Stimulated activated naive CD8-positive, alpha-beta T cell treated with anti-CD3 and anti-CD28 coated beads, Interleukin-15, Interleukin-2, amounts not matched to agents 100 ng/mL and 50 ng/mL, for 24 hours (primary cell): ENCODE results near the gene TAP2.

ENCODE experiments used
- H3K27ac Mint-ChIP-seq: one replicate; pipeline ENCODE4 v1.8.0; 2021; ENCODE audit warnings: mild to moderate bottlenecking, mixed read lengths
- H3K27me3 Mint-ChIP-seq: one replicate; pipeline ENCODE4 v1.8.0; 2021; ENCODE audit warnings: mixed read lengths
- H3K36me3 Mint-ChIP-seq: one replicate; pipeline ENCODE4 v1.8.0; 2021; ENCODE audit warnings: low read depth, mixed read lengths
- H3K4me1 Mint-ChIP-seq: one replicate; pipeline ENCODE4 v1.8.0; 2021; ENCODE audit warnings: low read depth, mixed read lengths
- H3K4me3 Mint-ChIP-seq: one replicate; pipeline ENCODE4 v1.8.0; 2021; ENCODE audit warnings: mild to moderate bottlenecking, mixed read lengths
- H3K9me3 Mint-ChIP-seq: one replicate; pipeline ENCODE4 v1.8.0; 2021; ENCODE audit warnings: mixed read lengths

The TAP2 gene

DNA sequence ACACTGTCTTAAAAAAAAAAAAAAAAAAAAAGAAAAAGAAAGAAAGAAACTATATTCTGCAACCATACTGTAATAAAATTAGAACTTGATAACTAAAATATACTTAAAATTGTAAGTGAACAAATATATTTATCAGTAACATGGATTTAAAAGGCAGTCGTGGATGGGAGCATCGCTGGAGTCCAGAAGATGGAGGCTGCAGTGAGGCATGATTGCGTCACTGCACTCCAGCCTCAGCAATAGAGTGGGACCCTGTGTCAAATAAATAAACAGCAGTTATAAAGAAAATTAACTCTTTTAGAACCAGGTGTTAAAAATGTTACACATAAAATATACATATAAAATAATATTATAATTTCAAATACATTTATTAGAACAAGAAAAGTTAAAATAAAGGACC, 24.2 kb upstream of the TAP2 start:
- H3K9me3 Mint-ChIP-seq = no peaks in the 10 kb centered on the region
- H3K4me3 Mint-ChIP-seq = no peak overlapping the region
- peaks cover 61% of the 10 kb centered on the region for H3K4me1 Mint-ChIP-seq
- peaks cover 49% of the 10 kb centered on the region for H3K36me3 Mint-ChIP-seq
- H3K27me3 Mint-ChIP-seq = no peaks in the 10 kb centered on the region
- no peak overlapping the region for H3K27ac Mint-ChIP-seq

DNA sequence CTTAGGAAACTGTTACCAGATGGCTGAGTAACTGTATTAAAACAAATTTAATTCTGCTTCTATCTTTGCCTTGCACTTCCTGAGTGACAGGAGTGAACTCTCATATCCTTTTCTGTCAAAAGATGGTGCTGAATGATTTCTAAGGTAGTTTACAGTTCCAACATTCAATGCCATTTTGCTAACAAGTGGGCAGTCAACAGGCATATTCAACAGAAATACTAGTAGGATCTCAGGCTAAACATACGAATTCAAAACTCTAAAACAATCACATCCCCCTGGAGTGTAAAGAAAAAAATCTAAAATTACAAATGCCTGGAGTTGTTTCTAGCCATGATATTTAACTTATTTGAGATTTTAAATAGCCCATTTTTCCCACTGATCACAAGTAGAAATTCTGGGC, 22.1 kb upstream of the TAP2 start:
- Mint-ChIP-seq H3K4me3 (no peak overlapping the region), H3K27ac (peak overlapping the region; percentile 69), H3K4me1 (peaks cover 61% of the 10 kb centered on the region), H3K27me3 (no peaks in the 10 kb centered on the region), H3K36me3 (peaks cover 67% of the 10 kb centered on the region), H3K9me3 (no peaks in the 10 kb centered on the region)

DNA sequence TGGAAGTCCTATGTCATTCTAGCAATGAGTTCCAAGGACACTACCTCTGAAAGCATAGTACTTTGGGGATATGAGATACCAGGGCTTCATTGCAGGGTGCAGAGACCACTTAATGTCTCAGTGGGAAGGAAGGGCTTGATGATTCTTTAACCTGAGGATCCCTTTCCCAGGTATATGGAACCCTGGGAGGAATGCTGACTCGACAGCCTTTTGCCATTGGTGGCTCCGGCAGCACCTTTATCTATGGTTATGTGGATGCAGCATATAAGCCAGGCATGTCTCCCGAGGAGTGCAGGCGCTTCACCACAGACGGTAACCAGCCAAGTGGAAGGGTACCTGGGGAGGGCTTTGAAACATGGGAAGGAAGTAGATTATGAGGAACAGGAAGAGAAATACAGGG, 19.7 kb upstream of the TAP2 start:
- Mint-ChIP-seq H3K27me3 (no peaks in the 10 kb centered on the region), H3K9me3 (no peaks in the 10 kb centered on the region), H3K36me3 (peaks cover 63% of the 10 kb centered on the region), H3K4me3 (peak overlapping the region; percentile 55), H3K4me1 (peaks cover 59% of the 10 kb centered on the region), H3K27ac (peak overlapping the region; percentile 79)

DNA sequence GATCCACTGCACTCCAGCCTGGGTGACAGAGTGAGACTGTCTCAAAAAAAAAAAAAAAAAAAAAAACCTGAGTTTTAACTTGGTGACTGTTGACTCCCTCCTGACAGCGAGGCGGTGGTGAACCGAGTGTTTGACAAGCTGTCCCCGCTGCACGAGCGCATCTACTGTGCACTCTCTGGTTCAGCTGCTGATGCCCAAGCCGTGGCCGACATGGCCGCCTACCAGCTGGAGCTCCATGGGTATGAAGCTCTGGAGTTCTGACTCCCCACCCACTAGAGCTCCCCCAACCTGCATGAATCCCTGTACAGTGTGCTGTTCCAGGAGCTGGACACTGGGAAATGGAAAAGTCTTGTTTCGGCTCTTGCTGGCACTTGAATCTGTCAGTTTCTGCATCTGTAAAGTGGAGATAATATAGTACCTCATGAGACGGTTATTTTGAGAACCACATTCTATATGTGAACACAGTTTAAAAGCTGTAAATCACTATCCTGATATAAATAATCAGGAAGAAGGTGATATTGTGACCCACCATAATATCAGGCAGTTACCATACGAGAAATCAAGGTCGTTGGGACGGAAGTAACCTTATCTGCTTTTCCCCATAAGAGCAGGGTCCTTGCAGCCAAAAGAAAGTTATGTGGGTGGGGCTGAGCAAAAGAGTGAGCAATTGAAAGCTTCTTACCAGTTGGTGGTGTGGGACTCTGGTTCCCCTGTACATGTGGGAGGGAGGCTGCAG, 18.8 kb upstream of the TAP2 start:
- Mint-ChIP-seq H3K27ac (peak overlapping the region; percentile 79), H3K4me1 (peaks cover 59% of the 10 kb centered on the region), H3K4me3 (peak overlapping the region; percentile 55), H3K9me3 (no peaks in the 10 kb centered on the region), H3K36me3 (peaks cover 67% of the 10 kb centered on the region), H3K27me3 (no peaks in the 10 kb centered on the region)

DNA sequence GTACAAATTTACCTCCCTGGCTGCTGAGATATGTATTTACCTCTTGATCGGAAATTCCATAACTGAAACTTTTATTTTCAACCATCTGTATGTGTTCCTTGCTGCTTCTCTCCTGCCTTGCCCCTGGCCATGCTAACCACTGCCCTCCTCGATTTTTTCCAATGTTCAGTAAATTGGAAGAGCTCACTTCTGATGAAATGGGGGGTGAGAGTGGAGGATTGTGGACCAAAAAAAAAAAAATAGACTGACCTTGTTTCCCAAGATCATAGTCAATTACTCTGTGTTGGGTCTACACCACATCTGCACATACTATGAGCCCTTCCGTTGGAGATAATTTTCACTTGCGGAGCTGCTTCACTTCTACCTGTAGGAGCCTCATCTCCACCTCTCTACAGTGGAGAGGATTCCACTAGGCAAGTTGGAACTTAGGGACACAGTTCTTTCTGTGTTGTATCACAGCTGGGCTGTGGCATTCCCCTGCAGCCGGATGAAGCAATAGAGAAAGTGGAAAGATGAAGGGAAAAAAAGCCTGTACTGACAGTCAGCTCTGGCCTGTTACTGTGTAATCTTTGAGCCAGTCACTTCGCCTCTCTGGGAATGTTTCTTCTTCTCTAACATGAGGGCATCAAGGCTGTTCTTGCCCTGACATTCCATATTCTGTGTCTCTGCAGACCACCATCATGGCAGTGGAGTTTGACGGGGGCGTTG, 17.1 kb upstream of the TAP2 start:
- peaks cover 67% of the 10 kb centered on the region for H3K4me1 Mint-ChIP-seq
- peak overlapping the region; percentile 99 for H3K27ac Mint-ChIP-seq
- H3K4me3 Mint-ChIP-seq = peak overlapping the region; percentile 99
- peaks cover 74% of the 10 kb centered on the region for H3K36me3 Mint-ChIP-seq
- no peaks in the 10 kb centered on the region for H3K27me3 Mint-ChIP-seq
- H3K9me3 Mint-ChIP-seq = no peaks in the 10 kb centered on the region

DNA sequence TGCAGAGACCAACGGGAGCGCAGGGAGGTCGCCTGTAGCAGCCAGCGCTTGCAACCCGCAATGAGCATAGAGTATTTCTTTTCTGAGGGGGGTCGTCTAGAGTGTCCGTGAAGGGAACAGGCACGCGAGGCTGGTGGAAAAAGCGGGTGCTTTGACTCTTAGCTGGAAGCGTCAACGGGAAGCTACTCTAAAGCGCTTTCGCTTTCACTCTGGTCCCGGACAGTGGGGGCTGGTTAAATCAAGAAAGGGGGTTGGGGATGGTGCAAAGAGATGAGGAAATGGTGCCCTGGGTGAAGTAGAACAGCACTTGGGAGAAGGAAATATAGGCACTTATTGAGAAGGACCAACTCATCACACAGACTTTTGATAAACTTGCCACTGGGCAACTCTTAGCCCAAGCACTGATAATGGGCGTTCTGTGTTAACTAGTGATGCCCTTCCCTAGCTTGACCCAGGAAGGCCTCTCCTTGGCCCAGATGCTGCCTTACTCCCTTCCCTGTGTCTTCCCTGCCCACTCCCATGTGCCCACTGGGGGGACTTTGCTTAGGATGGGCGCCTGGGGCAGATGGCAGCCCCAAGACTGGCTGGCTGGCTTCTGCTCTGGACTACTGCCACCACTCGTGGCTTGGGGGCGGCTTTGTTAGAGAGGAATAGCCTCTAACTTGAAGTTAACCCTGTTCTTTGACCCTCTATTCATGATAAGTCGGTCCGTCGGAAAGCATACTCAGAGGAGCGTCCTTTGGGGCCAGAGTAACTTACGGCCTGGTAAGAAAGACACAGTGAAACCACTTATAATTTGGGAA, 16.0 kb upstream of the TAP2 start:
- Mint-ChIP-seq H3K27me3 (no peaks in the 10 kb centered on the region), H3K4me3 (peak overlapping the region; percentile 99), H3K9me3 (no peaks in the 10 kb centered on the region), H3K4me1 (peaks cover 70% of the 10 kb centered on the region), H3K36me3 (peaks cover 76% of the 10 kb centered on the region), H3K27ac (peak overlapping the region; percentile 99)

DNA sequence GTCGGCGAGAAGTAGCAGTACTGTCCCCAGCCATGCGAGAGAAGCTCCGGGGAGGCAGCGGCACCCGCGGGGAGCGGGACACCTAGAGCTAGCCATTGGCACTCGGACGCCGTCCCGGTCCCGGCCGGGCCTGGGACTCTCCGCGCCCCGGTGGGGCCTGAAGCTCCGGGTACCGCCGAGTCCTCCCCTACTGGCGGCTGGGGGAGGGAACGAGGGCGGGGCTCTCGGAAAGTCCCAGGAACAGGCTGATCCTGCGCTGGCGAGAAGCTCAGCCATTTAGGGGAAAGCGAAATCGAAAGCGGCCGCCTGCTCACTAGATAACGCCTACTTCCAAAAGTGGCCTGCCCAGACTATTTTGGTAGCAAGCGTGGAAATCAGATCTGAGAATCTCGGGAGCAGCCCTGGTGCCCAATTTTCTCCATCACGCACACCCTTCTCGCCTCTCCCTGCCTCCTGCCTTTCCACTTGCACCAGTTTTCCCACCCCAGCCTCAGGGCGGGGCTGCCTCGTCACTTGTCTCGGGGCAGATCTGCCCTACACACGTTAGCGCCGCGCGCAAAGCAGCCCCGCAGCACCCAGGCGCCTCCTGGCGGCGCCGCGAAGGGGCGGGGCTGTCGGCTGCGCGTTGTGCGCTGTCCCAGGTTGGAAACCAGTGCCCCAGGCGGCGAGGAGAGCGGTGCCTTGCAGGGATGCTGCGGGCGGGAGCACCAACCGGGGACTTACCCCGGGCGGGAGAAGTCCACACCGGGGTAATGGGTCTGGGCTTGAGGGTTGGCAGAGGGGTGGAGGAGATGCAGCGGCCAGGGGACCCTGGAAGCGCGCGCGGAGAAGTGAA, 15.2 kb upstream of the TAP2 start, which contains the start of the genes PSMB9 and TAP1:
PSMB9 (plus strand) TSS at position 652 of the 835 bp plus-strand sequence; CDS start at position 690, 38 bp downstream.
TAP1 (minus strand) TSS at position 164 of the 835 bp plus-strand sequence; CDS start at position 96, 68 bp downstream.
- peaks cover 75% of the 10 kb centered on the region for H3K36me3 Mint-ChIP-seq
- peak within 1 kb of the TSS; percentile 99 for H3K4me3 Mint-ChIP-seq
- H3K9me3 Mint-ChIP-seq = no peaks in the 10 kb centered on the region
- H3K27me3 Mint-ChIP-seq = no peaks in the 10 kb centered on the region
- H3K27ac Mint-ChIP-seq = peak within 1 kb of the TSS; percentile 99
- H3K4me1 Mint-ChIP-seq = peaks cover 68% of the 10 kb centered on the region

DNA sequence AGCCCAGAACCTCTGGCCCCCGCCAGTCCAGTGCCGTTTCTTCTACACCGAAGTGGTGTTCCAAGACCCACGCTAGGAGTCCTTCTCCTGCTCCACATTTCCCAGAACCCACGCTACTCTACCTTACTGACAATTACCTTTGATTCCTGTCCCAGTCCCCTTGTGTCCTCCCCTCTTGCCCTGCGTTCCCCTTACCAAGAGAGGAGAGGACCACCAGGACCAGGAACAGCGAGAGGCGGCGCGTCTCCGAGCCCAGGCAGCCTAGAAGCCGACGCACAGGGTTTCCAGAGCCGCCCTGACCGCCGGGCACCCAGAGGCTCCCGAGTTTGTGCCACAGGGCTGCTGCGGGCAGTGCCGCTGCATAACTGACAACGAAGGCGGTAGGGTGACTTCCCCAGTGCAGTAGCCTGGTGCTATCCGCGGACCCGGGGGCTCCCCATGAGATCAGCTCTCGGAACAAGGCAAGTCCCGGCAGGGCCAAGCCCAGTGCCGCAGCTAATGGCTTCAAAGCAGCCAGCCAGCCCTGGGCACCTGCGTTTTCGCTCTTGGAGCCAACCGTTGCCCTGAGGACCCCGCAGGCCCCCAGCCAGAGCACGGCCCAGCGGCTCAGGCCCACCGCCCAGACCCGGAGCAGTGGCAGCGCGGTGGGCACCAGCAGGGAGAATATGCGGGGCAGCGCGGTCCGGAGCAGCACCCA, 14.5 kb upstream of the TAP2 start:
- Mint-ChIP-seq H3K9me3 (no peaks in the 10 kb centered on the region), H3K4me1 (peaks cover 68% of the 10 kb centered on the region), H3K4me3 (peak overlapping the region; percentile 99), H3K27ac (peak overlapping the region; percentile 98), H3K27me3 (no peaks in the 10 kb centered on the region), H3K36me3 (peaks cover 75% of the 10 kb centered on the region)

DNA sequence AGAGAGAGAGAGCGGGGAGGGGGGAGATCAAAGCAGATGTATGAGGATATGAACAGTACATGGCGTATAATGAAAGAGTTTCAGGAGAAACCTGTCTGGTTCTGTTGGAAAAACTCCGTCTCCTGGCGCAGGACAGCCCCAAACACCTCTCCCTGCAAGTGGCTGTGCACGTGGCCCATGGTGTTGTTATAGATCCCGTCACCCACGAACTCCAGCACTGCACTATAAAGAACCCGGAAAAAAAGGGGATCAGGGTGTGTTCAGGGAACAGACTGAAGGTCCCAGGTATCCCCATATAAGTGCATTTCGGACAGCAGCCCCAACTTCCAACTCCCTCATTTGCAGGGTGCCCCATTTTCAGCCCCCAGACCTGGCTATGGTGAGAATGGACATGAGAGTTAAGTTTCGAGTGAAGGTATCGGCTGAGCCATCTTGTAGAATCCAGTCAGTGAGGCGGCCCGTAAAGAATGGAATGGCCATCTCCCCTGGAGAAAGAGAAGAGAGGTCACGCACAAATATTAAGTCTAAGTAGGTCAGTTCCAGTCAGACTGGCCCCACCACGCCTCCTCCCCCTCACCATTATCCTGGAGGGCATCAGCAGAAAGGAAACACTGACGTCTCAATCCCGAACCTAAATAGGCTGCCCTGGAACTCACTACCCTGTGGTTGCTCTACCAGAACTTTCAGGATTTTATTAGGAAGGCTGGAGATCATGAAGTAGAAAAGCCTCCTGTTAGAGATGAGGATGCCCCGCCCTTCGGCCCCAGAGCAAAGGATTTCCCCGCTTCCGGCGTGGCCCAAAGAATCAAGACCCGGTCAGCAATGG, 13.7 kb upstream of the TAP2 start:
- H3K4me1 Mint-ChIP-seq = peaks cover 68% of the 10 kb centered on the region
- H3K9me3 Mint-ChIP-seq = no peaks in the 10 kb centered on the region
- H3K27me3 Mint-ChIP-seq = no peaks in the 10 kb centered on the region
- peaks cover 75% of the 10 kb centered on the region for H3K36me3 Mint-ChIP-seq
- peak overlapping the region; percentile 98 for H3K27ac Mint-ChIP-seq
- H3K4me3 Mint-ChIP-seq = peak overlapping the region; percentile 99

DNA sequence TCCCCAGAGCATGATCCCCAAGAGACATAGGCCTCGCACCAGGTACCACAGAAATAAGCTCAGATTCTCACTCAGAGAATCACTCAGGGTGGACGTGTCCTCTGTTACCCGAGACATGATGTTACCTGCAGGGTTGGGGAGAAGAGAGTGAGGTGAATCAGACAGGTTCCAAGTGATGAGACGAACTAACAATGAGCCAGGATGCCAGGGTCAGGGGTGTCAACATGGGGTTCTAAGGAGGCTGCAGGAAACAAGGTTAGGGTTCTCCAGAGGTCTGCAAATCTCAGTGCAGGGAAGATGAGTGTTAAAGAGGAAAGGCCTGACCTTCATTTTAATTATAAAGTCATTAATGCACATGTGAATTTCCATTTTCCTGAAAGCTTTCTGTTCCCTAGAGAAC, 12.5 kb upstream of the TAP2 start:
- Mint-ChIP-seq H3K9me3 (no peaks in the 10 kb centered on the region), H3K4me3 (peak overlapping the region; percentile 99), H3K4me1 (peaks cover 68% of the 10 kb centered on the region), H3K36me3 (peaks cover 75% of the 10 kb centered on the region), H3K27ac (peak overlapping the region; percentile 98), H3K27me3 (no peaks in the 10 kb centered on the region)

DNA sequence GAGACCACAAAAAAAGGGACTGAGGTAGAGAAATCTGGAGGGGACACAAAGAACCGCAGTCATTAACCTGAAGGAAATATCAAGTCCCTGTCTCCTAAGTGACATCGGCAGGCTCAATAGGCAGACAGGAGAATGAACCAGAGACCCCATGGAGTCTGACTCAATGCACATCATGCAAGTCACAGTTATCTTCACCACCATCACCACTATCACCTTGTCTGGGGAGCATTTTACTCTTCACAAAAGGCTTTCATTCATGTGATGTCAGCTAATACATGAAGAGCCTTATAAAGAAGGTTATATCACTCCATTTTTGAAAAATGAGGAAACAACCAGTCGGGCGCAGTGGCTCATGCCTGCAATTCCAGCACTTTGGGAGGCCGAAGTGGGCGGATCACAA, 10.6 kb upstream of the TAP2 start:
- H3K27ac Mint-ChIP-seq = peak overlapping the region; percentile 61
- no peaks in the 10 kb centered on the region for H3K27me3 Mint-ChIP-seq
- H3K4me1 Mint-ChIP-seq = peaks cover 75% of the 10 kb centered on the region
- no peaks in the 10 kb centered on the region for H3K9me3 Mint-ChIP-seq
- H3K4me3 Mint-ChIP-seq = peak overlapping the region; percentile 99
- peaks cover 82% of the 10 kb centered on the region for H3K36me3 Mint-ChIP-seq

DNA sequence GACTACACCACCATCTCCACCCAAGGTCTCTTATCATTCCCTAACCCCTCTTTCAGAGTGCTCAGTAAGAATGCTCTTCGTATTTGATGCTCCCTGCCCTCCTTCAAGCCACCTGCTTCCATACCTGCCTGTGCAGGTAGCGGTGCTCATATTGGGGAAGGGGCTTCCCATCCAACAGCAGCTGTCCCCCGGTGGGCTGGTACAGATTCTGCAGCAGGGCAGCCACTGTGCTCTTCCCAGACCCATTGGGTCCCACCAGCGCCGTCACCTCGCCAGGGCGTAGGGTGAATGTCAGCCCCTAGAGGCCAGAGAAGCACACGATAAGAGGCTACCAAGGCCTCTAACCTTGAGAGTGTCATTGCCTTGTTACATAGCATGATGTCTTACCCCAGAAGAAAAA, 9.3 kb upstream of the TAP2 start:
- Mint-ChIP-seq H3K4me3 (peak overlapping the region; percentile 99), H3K36me3 (peaks cover 95% of the 10 kb centered on the region), H3K9me3 (no peaks in the 10 kb centered on the region), H3K27me3 (no peaks in the 10 kb centered on the region), H3K4me1 (peaks cover 79% of the 10 kb centered on the region), H3K27ac (peak overlapping the region; percentile 61)

DNA sequence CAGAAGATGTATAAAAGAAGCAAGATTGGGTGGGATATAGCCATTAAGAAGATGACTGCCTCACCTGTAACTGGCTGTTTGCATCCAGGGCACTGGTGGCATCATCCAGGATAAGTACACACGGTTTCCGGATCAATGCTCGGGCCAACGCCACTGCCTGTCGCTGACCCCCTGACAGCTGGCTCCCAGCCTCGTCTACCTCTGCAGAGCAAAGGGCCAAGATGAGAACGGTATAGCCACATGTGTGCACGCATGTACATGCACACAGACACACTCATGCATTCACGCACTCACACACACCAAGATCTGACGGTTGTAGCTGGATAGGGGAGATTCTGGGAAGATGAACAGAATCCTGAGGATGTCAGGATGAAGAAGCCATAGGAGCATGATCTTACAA, 8.5 kb upstream of the TAP2 start:
- Mint-ChIP-seq H3K4me3 (peak overlapping the region; percentile 99), H3K27ac (peak overlapping the region; percentile 61), H3K4me1 (peaks cover 86% of the 10 kb centered on the region), H3K9me3 (no peaks in the 10 kb centered on the region), H3K36me3 (peaks cover 95% of the 10 kb centered on the region), H3K27me3 (no peaks in the 10 kb centered on the region)
